Aorta (tissue), 5 donors: ENCODE measurements around the gene RBM8A. TPM values are rescaled to one million over a fixed set of nuclear protein-coding genes. Genes with fewer than 3 reads are reported as not detected.
"Not testable (repeated sequence)": the region's sequence is repeated elsewhere in the genome, so short reads cannot be mapped to it uniquely, and the experiment has no call there.

ENCODE experiments used
- ATAC-seq: fragments of 200-7000 bp; cut with Tn5 transposase; one replicate; pipeline ENCODE4 v1.9.1; 2022; ENCODE audit warnings: moderate library complexity; ENCODE audit not compliant: low FRiP score
- DNase-seq, 2 donors: peaks; one replicate each; pipeline ENCODE4 v3.0.0-alpha.2; 2020
- H3K27ac ChIP-seq, 2 donors: one replicate each; pipeline ENCODE4 v1.5.1; 2013; ENCODE audit warnings: low read length in 2 of 2, mild to moderate bottlenecking in 2 of 2, moderate library complexity in 2 of 2, control low read depth in 1 of 2, inconsistent platforms in 1 of 2, low read depth in 1 of 2
- H3K27me3 ChIP-seq, 2 donors: one replicate each; pipeline ENCODE4 v1.6.1; 2013; ENCODE audit warnings: control low read depth in 1 of 2, low read length in 1 of 2, mild to moderate bottlenecking in 1 of 2, moderate library complexity in 1 of 2; ENCODE audit not compliant: insufficient read depth in 2 of 2, control insufficient read depth in 1 of 2
- H3K36me3 ChIP-seq, 2 donors: one replicate each; pipeline ENCODE4 v1.6.1; 2013; ENCODE audit warnings: control low read depth in 1 of 2, low read length in 1 of 2, mild to moderate bottlenecking in 1 of 2; ENCODE audit not compliant: insufficient read depth in 2 of 2, control insufficient read depth in 1 of 2
- H3K4me1 ChIP-seq, 2 donors: one replicate each; pipeline ENCODE4 v1.6.1; 2013; ENCODE audit warnings: low read length in 2 of 2, control low read depth in 1 of 2, mild to moderate bottlenecking in 1 of 2, moderate library complexity in 1 of 2; ENCODE audit not compliant: insufficient read depth in 2 of 2, control insufficient read depth in 1 of 2
- H3K4me3 ChIP-seq, 2 donors: one replicate each; pipeline ENCODE4 v1.5.1; 2013; ENCODE audit warnings: low read length in 2 of 2, control low read depth in 1 of 2, mild to moderate bottlenecking in 1 of 2
- H3K9me3 ChIP-seq: one replicate; pipeline ENCODE4 v1.6.1; 2013; ENCODE audit warnings: mild to moderate bottlenecking, low read length; ENCODE audit not compliant: control insufficient read depth
- WGBS, 2 donors: extraction: QIAGEN DNeasy Blood & Tissue Kit; methylation state at CpG; one replicate each; pipeline ENCODE4 v1.1.7; 2013; 5-methylcytosine and 5-hydroxymethylcytosine counted together
- intact Hi-C, 2 donors: fragments of 100-400 bp; cut with DNase I; formaldehyde crosslinking; loops; one replicate each; pipeline versions ENCODE4 v1.14.2 to v1.15.0; 2022
- polyA plus RNA-seq, 2 donors: library from polyadenylated mRNA; stranded (reverse); fragments of 200-250 nt; gene quantifications; one replicate each; pipeline ENCODE4 v1.2.3, GENCODE V29; 2013
- total RNA-seq, 2 donors: library from RNA; stranded (reverse); fragmentation: NEBNext Ultra II Directional; extraction: Animal tissue kit (Norgen Biotek cat#: 25700); gene quantifications; one replicate each; pipeline ENCODE4 v1.2.1, GENCODE V29; 2021
- donor health status: healthy with polysubstance abuse.
- donor health status: Bipolar disorder and iron deficiency.
- donor health status: DM: no; HTN: no; CAD: no.
- donor health status: DM: no; HTN: no; CAD: no.
- donor health status: DM: yes; HTN: yes; CAD: no.

The RBM8A gene
- total and polyA plus RNA-seq, 4 donors = 42.6 to 84.5 (median 77.7) TPM

GRCh38 chr1:145932522-145933009 is 5.3 kb upstream of the RBM8A start:
- H3K4me1 ChIP-seq, intact Hi-C loops, H3K27ac ChIP-seq, H3K36me3 ChIP-seq, H3K27me3 ChIP-seq, ATAC-seq, H3K9me3 ChIP-seq, DNase-seq, H3K4me3 ChIP-seq: not testable (repeated sequence)
- WGBS, 2 donors = 53% methylated on average over 9 of the region's 9 CpGs

GRCh38 chr1:145927916-145928643 is 796 bp upstream of the RBM8A start:
- Histone ChIP-seq H3K27ac (peak overlapping the region; percentile 30 to 77), H3K9me3 (no peaks in the 10 kb centered on the region), H3K4me3 (peak overlapping the region; percentile 35 to 72), H3K4me1 (no peaks in the 10 kb centered on the region), H3K36me3 (peaks cover 0 to 1% of the 10 kb centered on the region in 2 donors), H3K27me3 (no peaks in the 10 kb centered on the region)
- WGBS, 2 donors = 67 to 68% methylated on average over 20 of the region's 20 CpGs
- intact Hi-C loops = loop anchor here (2.0 kb wide), 2 partner anchors 29 to 35 kb away; no protein-coding TSS in a partner anchor
- no peak for DNase-seq
- no peak for ATAC-seq

GRCh38 chr1:145926686-145927062 is 610 bp downstream of the RBM8A start:
- Histone ChIP-seq H3K4me1 (no peaks in the 10 kb centered on the region), H3K27ac (peak overlapping the region; percentile 34 to 69), H3K9me3 (no peaks in the 10 kb centered on the region), H3K27me3 (no peaks in the 10 kb centered on the region), H3K36me3 (peaks cover 0 to 1% of the 10 kb centered on the region in 2 donors), H3K4me3 (peak overlapping the region; percentile 30 to 67)
- DNase-seq (no peak), ATAC-seq (peak; percentile 3)
- WGBS, 2 donors = 7 to 9% methylated on average over 19 of the region's 19 CpGs
- intact Hi-C loops = loop anchor here (2.0 kb wide), 2 partner anchors 30 to 36 kb away; no protein-coding TSS in a partner anchor

GRCh38 chr1:145922266-145922665 is 5.0 kb downstream of the RBM8A start:
- no peaks in the 10 kb centered on the region for H3K4me1 ChIP-seq
- DNase-seq (no peak), ATAC-seq (no peak)
- intact Hi-C loops = no loop called here
- no peak overlapping the region for H3K27ac ChIP-seq
- no peaks in the 10 kb centered on the region for H3K9me3 ChIP-seq
- H3K4me3 ChIP-seq = no peak overlapping the region
- H3K36me3 ChIP-seq = peaks cover 0 to 1% of the 10 kb centered on the region in 2 donors
- 54 to 56% methylated on average over 2 of the region's 2 CpGs for WGBS, 2 donors
- no peaks in the 10 kb centered on the region for H3K27me3 ChIP-seq

GRCh38 chr1:145920297-145920696 is 7.0 kb downstream of the RBM8A start:
- not testable (repeated sequence) for ATAC-seq
- WGBS, 2 donors = 92 to 93% methylated on average over 2 of the region's 4 CpGs

GRCh38 chr1:145918992-145919939 is 8.0 kb downstream of the RBM8A start:
- DNase-seq (peak; percentile 77 to 86), ATAC-seq (peak; percentile 23)
- intact Hi-C loops = loop anchor here in 1 of 2 donors (5.0 kb wide), 1 partner anchor 38 kb away; the partner anchor contains the start of gene LIX1L
- Histone ChIP-seq H3K36me3 (no peaks in the 10 kb centered on the region), H3K27ac (peak overlapping the region; percentile 7 to 49), H3K4me1 (no peaks in the 10 kb centered on the region), H3K27me3 (no peaks in the 10 kb centered on the region), H3K4me3 (peak overlapping the region; percentile 15 to 73), H3K9me3 (no peaks in the 10 kb centered on the region)
- 2 to 5% methylated on average over 33 of the region's 33 CpGs for WGBS, 2 donors

More at GRCh38 chr1:145920297-145920696, 7.0 kb downstream of the RBM8A start:
- H3K27me3 ChIP-seq, H3K4me1 ChIP-seq, H3K4me3 ChIP-seq, H3K27ac ChIP-seq, H3K36me3 ChIP-seq, DNase-seq, H3K9me3 ChIP-seq, intact Hi-C loops: not testable (repeated sequence)

GRCh38 chr1:145918144-145918991 is 8.9 kb downstream of the RBM8A start, which contains the start of gene PEX11B:
Gene PEX11B, minus strand, starts transcription at chr1:145918717. Its CDS starts 29 bp downstream, at chr1:145918688.
- intact Hi-C loops = loop anchor here in 1 of 2 donors (5.0 kb wide), 1 partner anchor 39 kb away; the partner anchor contains the start of gene LIX1L
- Histone ChIP-seq H3K4me1 (no peaks in the 10 kb centered on the region), H3K27ac (peak within 1 kb of the TSS; percentile 7 to 49), H3K9me3 (no peaks in the 10 kb centered on the region), H3K27me3 (no peaks in the 10 kb centered on the region), H3K36me3 (no peaks in the 10 kb centered on the region), H3K4me3 (peak within 1 kb of the TSS; percentile 73 to 75)
- DNase-seq (peak; percentile 94 to 95), ATAC-seq (peak; percentile 97)
- WGBS, 2 donors = 0 to 1% methylated on average over 51 of the region's 51 CpGs
